ENCODE data around the gene OTOP3.

Gene OTOP3

GRCh38 chr17:74939534-74939933 lies 3.8 kb downstream of the OTOP3 start:
- no peak for DNase-seq (ENCODE audit: low read depth in 2 of 2)

- DNase-seq (ENCODE audit: low read depth in 2 of 2), result no peak
These were observed 5.5 kb downstream of the OTOP3 start for GRCh38 chr17:74941128-74941725.

- DNase-seq (ENCODE audit: low read depth in 2 of 2), result no peak
These were observed 8.3 kb downstream of the OTOP3 start for GRCh38 chr17:74943808-74944522.

GRCh38 chr17:74945543-74945942 lies 9.8 kb downstream of the OTOP3 start:
- DNase-seq (ENCODE audit: low read depth in 2 of 2), result no peak

- no peak for DNase-seq (ENCODE audit: low read depth in 2 of 2)
These were observed 10.9 kb downstream of the OTOP3 start for GRCh38 chr17:74946641-74947040.

GRCh38 chr17:74947041-74947754 lies 11.5 kb downstream of the OTOP3 start:
- no peak for DNase-seq (ENCODE audit: low read depth in 2 of 2)

- no peak for DNase-seq (ENCODE audit: low read depth in 2 of 2)
These were observed 13.9 kb downstream of the OTOP3 start for GRCh38 chr17:74949455-74950115.

GRCh38 chr17:74950207-74950606 lies 14.5 kb downstream of the OTOP3 start:
- no peak for DNase-seq (ENCODE audit: low read depth in 2 of 2)

- DNase-seq (ENCODE audit: low read depth in 2 of 2), result no peak
These were observed 15.4 kb downstream of the OTOP3 start for GRCh38 chr17:74951065-74951464.

- DNase-seq (ENCODE audit: low read depth in 2 of 2), result no peak
These were observed 16.2 kb downstream of the OTOP3 start for GRCh38 chr17:74951680-74952421.

GRCh38 chr17:74952431-74953133 lies 16.9 kb downstream of the OTOP3 start:
- DNase-seq (ENCODE audit: low read depth in 2 of 2), result no peak

GRCh38 chr17:74953134-74953687 lies 17.5 kb downstream of the OTOP3 start:
- no peak for DNase-seq (ENCODE audit: low read depth in 2 of 2)

GRCh38 chr17:74954115-74954514 lies 18.4 kb downstream of the OTOP3 start:
- no peak for DNase-seq (ENCODE audit: low read depth in 2 of 2)

- DNase-seq (ENCODE audit: low read depth in 2 of 2), result no peak
These were observed 19.1 kb downstream of the OTOP3 start for GRCh38 chr17:74954665-74955421.

- no peak for DNase-seq (ENCODE audit: low read depth in 2 of 2)
These were observed 20.4 kb downstream of the OTOP3 start for GRCh38 chr17:74956093-74956492.

GRCh38 chr17:74957935-74958740 lies 22.4 kb downstream of the OTOP3 start:
- peak; percentile 51 to 83 for DNase-seq (ENCODE audit: low read depth in 2 of 2)

GRCh38 chr17:74959826-74960515 lies 24.3 kb downstream of the OTOP3 start:
- DNase-seq (ENCODE audit: low read depth in 2 of 2), result no peak

- peak in 1 of 2 donors; percentile 24 for DNase-seq (ENCODE audit: low read depth in 2 of 2)
These were observed 25.1 kb downstream of the OTOP3 start for GRCh38 chr17:74960570-74961342.

All from stimulated activated CD4-positive, alpha-beta T cell treated with anti-CD3 and anti-CD28 coated beads, Interleukin-1b, Interleukin-23, amount 100 ng/mL, for 1 hour (primary cell).